ENCODE data around the gene TNFRSF1B.

GRCh38 chr1:12255913-12256312, 89.1 kb downstream of the TNFRSF1B start:
- TF ChIP-seq ZBED1 (IDR thresholded peaks at IDR 0.05) (no peak), CTCF (IDR thresholded peaks at IDR 0.05 in 2 of 3, conservative IDR thresholded peaks at IDR 0.05 in 1 of 3; ENCODE audit: insufficient read depth in 2 of 3, low read depth in 1 of 3, low read length in 3 of 3) (no peak), SPI1 (IDR thresholded peaks at IDR 0.05; ENCODE audit: borderline replicate concordance, low read depth, low read length) (no peak), KHSRP (IDR thresholded peaks at IDR 0.05) (no peak), SOX6 (IDR thresholded peaks at IDR 0.05) (no peak)
